Measurements from ENCODE around the gene MATCAP1. TPM values are rescaled to one million over a fixed set of nuclear protein-coding genes. Genes with fewer than 3 reads are reported as not detected.
A peak's percentile ranks its signal among the peaks of the same experiment; 100 is the strongest.

MATCAP1 gene
- total and polyA plus RNA-seq, 12 donors: 12.6 to 237 (median 49.8) TPM

DNA sequence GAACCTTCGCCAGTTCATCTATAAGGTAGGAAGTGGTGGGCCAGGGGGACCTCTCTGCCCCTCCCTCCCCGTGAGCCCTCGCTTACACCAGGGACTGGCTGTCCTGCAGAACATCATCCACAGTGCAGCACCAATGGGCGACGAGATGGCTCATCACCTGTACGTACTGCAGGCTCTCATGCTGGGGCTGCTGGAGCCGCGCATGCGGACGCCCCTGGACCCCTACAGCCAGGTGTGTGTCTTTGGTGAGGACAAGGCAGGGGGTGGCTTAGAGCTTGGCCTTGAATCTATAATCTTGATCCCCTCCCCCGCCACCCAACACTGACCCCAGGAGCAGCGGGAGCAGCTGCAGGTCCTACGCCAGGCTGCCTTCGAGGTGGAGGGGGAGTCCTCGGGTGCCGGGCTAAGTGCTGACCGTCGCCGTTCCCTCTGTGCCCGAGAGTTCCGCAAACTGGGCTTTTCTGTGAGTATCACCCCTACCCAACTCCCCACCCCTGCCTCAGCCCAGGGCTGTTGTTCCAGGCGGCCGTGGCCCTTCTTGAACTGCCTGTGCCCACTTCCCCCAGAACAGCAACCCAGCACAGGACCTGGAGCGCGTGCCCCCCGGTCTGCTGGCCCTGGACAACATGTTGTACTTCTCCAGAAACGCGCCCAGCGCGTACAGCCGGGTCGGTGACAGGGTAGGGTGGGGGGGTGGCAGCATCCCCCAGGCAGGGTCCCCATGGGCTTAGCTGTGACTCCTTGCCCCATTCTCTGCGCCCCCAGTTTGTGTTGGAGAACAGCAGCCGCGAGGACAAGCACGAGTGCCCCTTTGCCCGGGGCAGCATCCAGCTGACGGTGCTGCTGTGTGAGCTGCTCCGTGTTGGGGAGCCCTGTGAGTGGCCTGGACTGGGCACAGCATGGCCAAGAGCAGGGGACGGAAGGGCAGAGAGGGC is 17.9 kb upstream of the MATCAP1 start:
- 94 to 97% (median 95%) methylated on average over 22 to 40 of the region's 40 CpGs for WGBS, 4 donors
- TF ChIP-seq, protein P1, sequence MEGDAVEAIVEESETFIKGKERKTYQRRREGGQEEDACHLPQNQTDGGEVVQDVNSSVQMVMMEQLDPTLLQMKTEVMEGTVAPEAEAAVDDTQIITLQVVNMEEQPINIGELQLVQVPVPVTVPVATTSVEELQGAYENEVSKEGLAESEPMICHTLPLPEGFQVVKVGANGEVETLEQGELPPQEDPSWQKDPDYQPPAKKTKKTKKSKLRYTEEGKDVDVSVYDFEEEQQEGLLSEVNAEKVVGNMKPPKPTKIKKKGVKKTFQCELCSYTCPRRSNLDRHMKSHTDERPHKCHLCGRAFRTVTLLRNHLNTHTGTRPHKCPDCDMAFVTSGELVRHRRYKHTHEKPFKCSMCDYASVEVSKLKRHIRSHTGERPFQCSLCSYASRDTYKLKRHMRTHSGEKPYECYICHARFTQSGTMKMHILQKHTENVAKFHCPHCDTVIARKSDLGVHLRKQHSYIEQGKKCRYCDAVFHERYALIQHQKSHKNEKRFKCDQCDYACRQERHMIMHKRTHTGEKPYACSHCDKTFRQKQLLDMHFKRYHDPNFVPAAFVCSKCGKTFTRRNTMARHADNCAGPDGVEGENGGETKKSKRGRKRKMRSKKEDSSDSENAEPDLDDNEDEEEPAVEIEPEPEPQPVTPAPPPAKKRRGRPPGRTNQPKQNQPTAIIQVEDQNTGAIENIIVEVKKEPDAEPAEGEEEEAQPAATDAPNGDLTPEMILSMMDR (IDR thresholded peaks at IDR 0.05): no peak
- TF ChIP-seq POLR2A (IDR thresholded peaks at IDR 0.05): no peak
- Histone ChIP-seq H3K9me3 (replicated peaks in 1 of 3) (no peaks in the 10 kb centered on the region), H3K4me3 (no peak overlapping the region), H3K27ac (no peak overlapping the region), H3K27me3 (no peaks in the 10 kb centered on the region), H3K36me3 (replicated peaks in 1 of 2) (peaks cover 0 to 30% of the 10 kb centered on the region in 2 donors), H3K4me1 (replicated peaks in 1 of 2) (peaks cover 0 to 5% of the 10 kb centered on the region in 2 donors)
- no peak for DNase-seq
- intact Hi-C loops (cut with DNase I): no loop called here

DNA sequence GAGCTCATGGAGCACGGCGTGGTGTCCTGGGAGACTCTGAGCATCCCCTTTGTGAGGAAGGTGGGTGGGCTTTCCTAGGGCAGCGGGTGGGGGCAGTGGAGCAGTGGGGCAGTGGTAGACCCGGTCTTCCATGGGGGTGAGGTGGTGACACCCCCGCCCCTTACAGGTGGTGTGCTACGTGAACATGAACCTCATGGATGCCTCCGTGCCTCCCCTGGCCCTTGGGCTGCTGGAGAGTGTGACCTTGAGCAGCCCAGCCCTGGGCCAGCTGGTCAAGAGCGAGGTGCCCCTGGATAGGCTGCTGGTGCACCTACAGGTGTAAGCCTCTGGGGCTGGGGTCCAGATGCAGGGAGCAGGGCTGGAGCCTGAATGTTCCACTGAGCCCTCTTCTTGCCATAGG is 16.7 kb upstream of the MATCAP1 start:
- intact Hi-C loops (cut with DNase I): no loop called here
- no peak for TF ChIP-seq POLR2A (IDR thresholded peaks at IDR 0.05)
- TF ChIP-seq, protein P1 (IDR thresholded peaks at IDR 0.05): no peak
- H3K4me3 ChIP-seq: no peak overlapping the region
- H3K27me3 ChIP-seq: no peaks in the 10 kb centered on the region
- H3K27ac ChIP-seq: no peak overlapping the region
- 69 to 91% (median 80%) methylated on average over 4 to 8 of the region's 8 CpGs for WGBS, 4 donors
- DNase-seq: no peak
- H3K9me3 ChIP-seq (replicated peaks in 1 of 3): no peaks in the 10 kb centered on the region
- peaks cover 0 to 42% of the 10 kb centered on the region in 2 donors for H3K36me3 ChIP-seq (replicated peaks in 1 of 2)
- H3K4me1 ChIP-seq (replicated peaks in 1 of 2): peaks cover 0 to 5% of the 10 kb centered on the region in 2 donors

GRCh38 chr16:67199808-67200198 is 16.0 kb upstream of the MATCAP1 start:
- H3K9me3 ChIP-seq (replicated peaks in 1 of 3): no peaks in the 10 kb centered on the region
- H3K27me3 ChIP-seq: no peaks in the 10 kb centered on the region
- 29 to 67% (median 42%) methylated on average over 14 to 22 of the region's 22 CpGs for WGBS, 4 donors
- H3K4me3 ChIP-seq: no peak overlapping the region
- DNase-seq: no peak
- TF ChIP-seq POLR2A (IDR thresholded peaks at IDR 0.05): no peak
- TF ChIP-seq, protein P1 (IDR thresholded peaks at IDR 0.05): peak in 1 of 6 experiments; percentile 9
- H3K36me3 ChIP-seq (replicated peaks in 1 of 2): peaks cover 0 to 49% of the 10 kb centered on the region in 2 donors
- H3K27ac ChIP-seq: no peak overlapping the region
- intact Hi-C loops (cut with DNase I): no loop called here
- peaks cover 0 to 5% of the 10 kb centered on the region in 2 donors for H3K4me1 ChIP-seq (replicated peaks in 1 of 2)

DNA sequence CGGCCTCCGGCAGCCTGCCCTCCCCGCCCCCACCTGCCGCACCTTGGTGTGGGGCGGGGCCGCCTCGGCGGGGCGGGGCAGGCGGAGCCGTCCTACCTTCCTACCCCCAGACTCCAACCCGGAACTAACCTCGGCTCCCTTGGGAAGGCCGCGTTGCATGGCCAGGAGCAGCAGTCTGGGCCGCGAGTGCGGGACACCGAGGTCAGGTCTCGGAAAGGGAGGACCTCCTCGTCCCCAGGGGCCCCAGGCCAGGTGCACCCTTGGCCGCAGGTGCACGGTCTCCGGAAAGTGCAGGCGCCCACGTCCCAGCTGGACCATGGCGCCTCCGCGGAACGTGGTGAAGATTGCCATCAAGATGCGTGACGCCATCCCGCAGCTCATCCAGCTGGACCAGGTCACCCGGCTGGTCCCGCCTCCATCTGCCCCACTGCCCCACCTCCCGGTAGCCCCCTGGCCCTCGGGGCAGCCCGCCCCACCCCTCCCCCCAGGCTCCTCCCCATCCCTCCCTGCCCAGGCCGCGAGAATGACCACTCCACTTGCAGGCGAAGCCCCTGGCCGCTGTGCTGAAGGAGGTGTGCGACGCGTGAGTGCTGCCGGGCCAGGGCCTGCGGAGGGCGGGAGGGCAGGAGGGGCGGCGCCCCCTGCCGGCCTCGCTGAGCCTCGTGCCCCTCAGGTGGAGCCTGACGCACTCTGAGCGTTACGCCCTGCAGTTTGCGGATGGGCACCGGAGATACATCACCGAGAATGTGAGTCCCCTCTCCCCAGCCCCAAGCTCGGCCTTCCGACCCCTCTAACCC is 15.4 kb upstream of the MATCAP1 start, which contains the start of gene ELMO3:
TSS of gene ELMO3 (plus strand) at position 121 of the 797 bp plus-strand sequence. CDS start at position 317, 196 bp downstream.
- H3K36me3 ChIP-seq (replicated peaks in 1 of 2): peaks cover 0 to 55% of the 10 kb centered on the region in 2 donors
- 38 to 49% (median 45%) methylated on average over 26 to 61 of the region's 61 CpGs for WGBS, 4 donors

More for the DNA sequence above, 15.4 kb upstream of the MATCAP1 start, which contains the start of gene ELMO3:
- peak within 1 kb of the TSS in 1 of 4 donors; percentile 32 for H3K4me3 ChIP-seq
- no peaks in the 10 kb centered on the region for H3K27me3 ChIP-seq
- H3K9me3 ChIP-seq (replicated peaks in 1 of 3): no peaks in the 10 kb centered on the region
- TF ChIP-seq, protein P1 (IDR thresholded peaks at IDR 0.05): peak in 3 of 6 experiments; percentile 14 to 53 (median 28)
- TF ChIP-seq POLR2A (IDR thresholded peaks at IDR 0.05): no peak
- no peak for DNase-seq
- peak within 1 kb of the TSS in 2 of 5 donors; percentile 33 to 45 for H3K27ac ChIP-seq
- intact Hi-C loops (cut with DNase I): no loop called here
- peaks cover 0 to 5% of the 10 kb centered on the region in 2 donors for H3K4me1 ChIP-seq (replicated peaks in 1 of 2)
